ENCODE measurements around the gene FOLR1.
"Not testable (repeated sequence)": the region's sequence is repeated elsewhere in the genome, so short reads cannot be mapped to it uniquely, and the experiment has no call there.

FOLR1 gene

GRCh38 chr11:72191961-72192381, at the start of gene FOLR1:
FOLR1 (plus strand) TSS chr11:72192140; CDS start chr11:72192174, 34 bp downstream.
- DNase-seq = no peak

- DNase-seq = not testable (repeated sequence)
These were observed 49.4 kb upstream of the FOLR1 start for GRCh38 chr11:72142543-72142942.

GRCh38 chr11:72144807-72145565, 47.0 kb upstream of the FOLR1 start:
- DNase-seq = no peak

GRCh38 chr11:72146625-72147024, 45.3 kb upstream of the FOLR1 start:
- no peak for DNase-seq

- no peak for DNase-seq
These were observed 41.1 kb upstream of the FOLR1 start for GRCh38 chr11:72150882-72151281.

- not testable (repeated sequence) for DNase-seq
These were observed 38.1 kb upstream of the FOLR1 start for GRCh38 chr11:72153874-72154273.

GRCh38 chr11:72154816-72155215, 37.1 kb upstream of the FOLR1 start:
- DNase-seq = no peak

- no peak for DNase-seq
These were observed 36.2 kb upstream of the FOLR1 start for GRCh38 chr11:72155751-72156150.

- DNase-seq = no peak
These were observed 34.8 kb upstream of the FOLR1 start for GRCh38 chr11:72157131-72157530.

GRCh38 chr11:72160319-72160718, 31.6 kb upstream of the FOLR1 start:
- DNase-seq = no peak

- no peak for DNase-seq
These were observed 28.9 kb upstream of the FOLR1 start for GRCh38 chr11:72162891-72163492.

GRCh38 chr11:72164187-72164586, 27.8 kb upstream of the FOLR1 start:
- DNase-seq = not testable (repeated sequence)

GRCh38 chr11:72169046-72169555, 22.8 kb upstream of the FOLR1 start:
- DNase-seq = not testable (repeated sequence)

- not testable (repeated sequence) for DNase-seq
These were observed 22.2 kb upstream of the FOLR1 start for GRCh38 chr11:72169754-72170153.

GRCh38 chr11:72172043-72172442, 19.9 kb upstream of the FOLR1 start:
- not testable (repeated sequence) for DNase-seq

- DNase-seq = no peak
These were observed 18.6 kb upstream of the FOLR1 start for GRCh38 chr11:72173291-72173690.

GRCh38 chr11:72174302-72175070, 17.5 kb upstream of the FOLR1 start:
- DNase-seq = no peak

- DNase-seq = no peak
These were observed 14.3 kb upstream of the FOLR1 start for GRCh38 chr11:72177656-72178055.

- no peak for DNase-seq
These were observed 12.7 kb upstream of the FOLR1 start for GRCh38 chr11:72179049-72179803.

GRCh38 chr11:72179804-72180396, 12.0 kb upstream of the FOLR1 start:
- no peak for DNase-seq

- not testable (repeated sequence) for DNase-seq
These were observed 10.9 kb upstream of the FOLR1 start for GRCh38 chr11:72180892-72181552.

- DNase-seq = not testable (repeated sequence)
These were observed 10.4 kb upstream of the FOLR1 start for GRCh38 chr11:72181553-72181958.
